Measurements from ENCODE around the gene CCNI2.

- TF ChIP-seq CTCF (conservative IDR thresholded peaks at IDR 0.05; ENCODE audit: low read depth, low read length) (no peak), EZH2 (IDR thresholded peaks at IDR 0.05; ENCODE audit: borderline replicate concordance, low read depth, low read length, poor library complexity, severe bottlenecking) (no peak)
These were observed 11.2 kb downstream of the CCNI2 start for GRCh38 chr5:132758451-132758850.
